Lower lobe of right lung (tissue), 2 donors: Measurements from ENCODE around the gene LCE4A. TPM values are rescaled to one million over a fixed set of nuclear protein-coding genes. Genes with fewer than 3 reads are reported as not detected.

Experiments
- ATAC-seq, 2 donors: fragments of 200-7000 bp; cut with Tn5 transposase; one replicate each; pipeline ENCODE4 v1.9.1; 2020 to 2022; ENCODE audit warnings: mild to moderate bottlenecking in 2 of 2, moderate library complexity in 2 of 2
- DNase-seq: peaks from one replicate; pipeline ENCODE4 v3.0.0-alpha.2; 2020
- H3K27ac ChIP-seq: fragments of 200-600 bp; one replicate; pipeline ENCODE4 v1.8.0; 2022
- H3K27me3 ChIP-seq: fragments of 200-600 bp; one replicate; pipeline ENCODE4 v1.8.0; 2022; ENCODE audit warnings: low read depth
- H3K36me3 ChIP-seq: fragments of 200-600 bp; one replicate; pipeline ENCODE4 v1.8.0; 2022; ENCODE audit warnings: mild to moderate bottlenecking
- H3K4me1 ChIP-seq: fragments of 200-600 bp; one replicate; pipeline ENCODE4 v1.8.0; 2022
- H3K4me3 ChIP-seq: fragments of 200-600 bp; one replicate; pipeline ENCODE4 v1.8.0; 2022; ENCODE audit warnings: mild to moderate bottlenecking
- H3K9me3 ChIP-seq: fragments of 200-600 bp; one replicate; pipeline ENCODE4 v1.8.0; 2022
- intact Hi-C: fragments of 100-400 bp; cut with DNase I; formaldehyde crosslinking; loops from one replicate; pipeline ENCODE4 v1.11.0; 2022
- total RNA-seq: library from RNA; stranded (reverse); fragmentation: NEBNext Ultra II Directional; extraction: Animal tissue kit (Norgen Biotek cat#: 25700); gene quantifications from one replicate; pipeline ENCODE4 v1.2.1, GENCODE V29; 2021
- TF ChIP-seq, protein P1 (sequence below): fragments of 200-600 bp; IDR thresholded peaks from one replicate; pipeline ENCODE4 v1.8.0; 2022; ENCODE audit warnings: antibody characterized with exemption, mild to moderate bottlenecking
- donor health status: DM: no; HTN: yes; CAD: no; lungs with severe emphysema.

LCE4A gene
- total RNA-seq, 1 donor from 2014 or later, result not detected

DNA sequence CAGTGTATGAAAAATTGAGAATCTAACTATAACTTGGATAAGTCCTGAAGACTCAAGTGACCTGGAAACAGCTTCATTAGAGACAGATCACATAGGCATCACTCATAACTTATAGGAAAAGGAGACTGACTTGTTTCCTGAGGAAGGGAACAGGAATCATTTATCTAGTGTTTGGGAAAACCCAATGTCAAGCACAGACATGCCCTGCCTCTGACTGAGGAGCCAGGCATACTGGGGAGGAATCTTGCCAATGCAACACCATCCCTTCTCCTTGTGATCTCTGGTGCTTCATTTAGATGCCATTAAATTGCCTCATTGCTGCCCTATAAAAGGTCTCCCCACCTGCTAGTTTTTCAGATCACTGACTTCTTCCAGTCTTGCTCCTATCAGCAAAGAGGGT is 10.3 kb downstream of the LCE4A start:
- Histone ChIP-seq H3K27ac (no peak overlapping the region), H3K36me3 (no peaks in the 10 kb centered on the region), H3K27me3 (no peaks in the 10 kb centered on the region), H3K4me3 (no peak overlapping the region), H3K4me1 (no peaks in the 10 kb centered on the region), H3K9me3 (peaks cover 5% of the 10 kb centered on the region)
- intact Hi-C loops, result no loop called here
- no peak for DNase-seq
- no peak for ATAC-seq
- TF ChIP-seq, protein P1, sequence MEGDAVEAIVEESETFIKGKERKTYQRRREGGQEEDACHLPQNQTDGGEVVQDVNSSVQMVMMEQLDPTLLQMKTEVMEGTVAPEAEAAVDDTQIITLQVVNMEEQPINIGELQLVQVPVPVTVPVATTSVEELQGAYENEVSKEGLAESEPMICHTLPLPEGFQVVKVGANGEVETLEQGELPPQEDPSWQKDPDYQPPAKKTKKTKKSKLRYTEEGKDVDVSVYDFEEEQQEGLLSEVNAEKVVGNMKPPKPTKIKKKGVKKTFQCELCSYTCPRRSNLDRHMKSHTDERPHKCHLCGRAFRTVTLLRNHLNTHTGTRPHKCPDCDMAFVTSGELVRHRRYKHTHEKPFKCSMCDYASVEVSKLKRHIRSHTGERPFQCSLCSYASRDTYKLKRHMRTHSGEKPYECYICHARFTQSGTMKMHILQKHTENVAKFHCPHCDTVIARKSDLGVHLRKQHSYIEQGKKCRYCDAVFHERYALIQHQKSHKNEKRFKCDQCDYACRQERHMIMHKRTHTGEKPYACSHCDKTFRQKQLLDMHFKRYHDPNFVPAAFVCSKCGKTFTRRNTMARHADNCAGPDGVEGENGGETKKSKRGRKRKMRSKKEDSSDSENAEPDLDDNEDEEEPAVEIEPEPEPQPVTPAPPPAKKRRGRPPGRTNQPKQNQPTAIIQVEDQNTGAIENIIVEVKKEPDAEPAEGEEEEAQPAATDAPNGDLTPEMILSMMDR, result no peak

DNA sequence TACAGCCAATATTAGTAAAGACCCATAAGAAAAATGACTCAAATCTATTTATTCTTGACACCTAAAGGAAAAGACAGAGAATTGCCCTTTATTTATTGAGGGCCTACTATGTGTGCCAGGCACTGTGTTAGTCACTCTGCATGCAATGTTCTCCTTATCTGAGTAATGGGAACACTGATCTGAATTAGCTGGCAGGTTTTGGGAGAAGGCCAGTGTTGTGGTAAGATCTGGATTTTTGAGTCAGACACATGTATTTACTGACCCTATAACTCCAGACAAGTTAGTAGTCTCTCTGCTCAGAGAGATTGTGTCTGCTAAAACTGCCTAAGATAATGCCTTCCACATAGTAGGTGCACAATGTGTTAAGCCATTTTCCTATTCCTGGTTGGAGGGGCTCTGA is 17.3 kb downstream of the LCE4A start:
- TF ChIP-seq, protein P1, result no peak
- H3K27me3 ChIP-seq, result no peaks in the 10 kb centered on the region
- ATAC-seq (no peak), DNase-seq (no peak)
- H3K4me3 ChIP-seq, result no peak overlapping the region
- no peaks in the 10 kb centered on the region for H3K36me3 ChIP-seq
- H3K27ac ChIP-seq, result no peak overlapping the region
- H3K4me1 ChIP-seq, result no peaks in the 10 kb centered on the region
- no peaks in the 10 kb centered on the region for H3K9me3 ChIP-seq
- intact Hi-C loops, result no loop called here

DNA sequence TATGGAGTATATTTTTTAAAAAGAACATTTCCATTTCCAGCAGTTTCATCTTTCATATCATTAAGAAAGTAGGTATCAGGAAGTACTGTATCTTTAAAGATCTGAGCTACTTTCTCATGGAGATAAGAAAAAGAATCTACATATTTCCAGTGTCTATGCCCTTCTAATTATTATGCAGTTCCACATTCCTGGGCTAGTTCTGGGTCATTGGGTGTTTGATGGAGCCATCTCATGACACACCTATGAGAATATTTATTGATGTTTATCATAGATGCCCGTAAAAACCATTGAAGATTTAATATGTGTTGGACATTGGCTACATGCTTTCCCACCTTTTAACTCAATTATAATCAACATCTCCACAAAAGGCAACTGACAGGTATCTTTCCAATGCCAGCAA is 21.0 kb downstream of the LCE4A start:
- Histone ChIP-seq H3K4me1 (no peaks in the 10 kb centered on the region), H3K36me3 (no peaks in the 10 kb centered on the region), H3K4me3 (no peak overlapping the region), H3K27ac (no peak overlapping the region), H3K27me3 (no peaks in the 10 kb centered on the region), H3K9me3 (no peaks in the 10 kb centered on the region)
- ATAC-seq, result no peak
- no peak for DNase-seq
- TF ChIP-seq, protein P1, result no peak
- intact Hi-C loops, result no loop called here

DNA sequence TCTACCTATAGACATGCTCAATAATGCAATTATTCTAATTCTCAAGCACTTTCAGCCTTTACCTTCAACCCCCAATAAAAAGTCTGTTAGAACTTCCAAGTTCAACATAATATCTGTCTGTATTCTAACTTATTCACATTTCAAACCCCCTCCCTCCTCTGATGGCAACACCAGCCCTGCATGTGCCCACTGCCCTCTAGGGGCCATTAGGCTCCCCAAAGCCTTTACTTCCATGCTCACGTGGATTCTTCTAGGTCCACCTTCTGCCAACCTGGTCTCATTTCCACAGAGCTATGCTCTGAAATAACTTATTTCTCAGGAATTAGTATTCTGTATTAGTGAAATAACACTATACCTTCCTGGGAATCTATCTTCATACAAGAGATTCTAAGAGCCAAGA is 27.7 kb downstream of the LCE4A start:
- no peak for DNase-seq
- TF ChIP-seq, protein P1, result no peak
- Histone ChIP-seq H3K27ac (no peak overlapping the region), H3K36me3 (no peaks in the 10 kb centered on the region), H3K9me3 (no peaks in the 10 kb centered on the region), H3K4me1 (no peaks in the 10 kb centered on the region), H3K4me3 (no peak overlapping the region), H3K27me3 (no peaks in the 10 kb centered on the region)
- ATAC-seq, result no peak
- intact Hi-C loops, result no loop called here

DNA sequence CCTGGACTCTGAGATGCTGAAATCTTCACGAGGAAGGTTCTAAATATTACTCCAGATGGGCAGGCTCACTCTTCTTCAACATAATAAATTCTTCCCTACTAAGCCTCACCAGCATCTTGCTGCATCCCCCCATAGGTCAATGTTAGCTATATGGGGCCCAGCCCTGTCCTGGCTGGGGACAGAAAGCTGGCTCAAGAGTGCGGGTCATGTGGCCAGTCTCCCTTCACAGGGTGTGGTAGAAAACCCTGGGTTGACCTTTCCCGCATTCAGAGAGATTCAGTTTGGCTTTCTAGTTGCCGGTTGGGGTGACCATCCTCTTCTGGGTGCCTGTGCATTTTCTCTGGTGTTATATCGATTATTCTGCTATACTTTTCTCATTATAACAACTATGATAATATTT is 30.0 kb downstream of the LCE4A start:
- no peak for DNase-seq

More for the DNA sequence above, 30.0 kb downstream of the LCE4A start:
- Histone ChIP-seq H3K27ac (no peak overlapping the region), H3K9me3 (no peaks in the 10 kb centered on the region), H3K4me3 (no peak overlapping the region), H3K27me3 (no peaks in the 10 kb centered on the region), H3K4me1 (no peaks in the 10 kb centered on the region), H3K36me3 (no peaks in the 10 kb centered on the region)
- TF ChIP-seq, protein P1, result no peak
- no peak for ATAC-seq
- intact Hi-C loops, result no loop called here
